ENCODE measurements around the gene DENND4B. TPM values are rescaled to one million over a fixed set of nuclear protein-coding genes. Genes with fewer than 3 reads are reported as not detected.
A peak's percentile ranks its signal among the peaks of the same experiment; 100 is the strongest.
"Not testable (repeated sequence)": the region's sequence is repeated elsewhere in the genome, so short reads cannot be mapped to it uniquely, and the experiment has no call there.

DENND4B gene
- total RNA-seq, result 13.2 and 19.9 TPM in 2 replicates
- 24.1 TPM for polyA plus RNA-seq (2012)

- DNase-seq (ENCODE audit: low read depth), result peak; percentile 84
Observed at GRCh38 chr1:153946622-153947241, at the start of gene DENND4B. Gene DENND4B (minus strand): TSS chr1:153946718. CDS start chr1:153944374, 2,344 bp downstream.

DNA sequence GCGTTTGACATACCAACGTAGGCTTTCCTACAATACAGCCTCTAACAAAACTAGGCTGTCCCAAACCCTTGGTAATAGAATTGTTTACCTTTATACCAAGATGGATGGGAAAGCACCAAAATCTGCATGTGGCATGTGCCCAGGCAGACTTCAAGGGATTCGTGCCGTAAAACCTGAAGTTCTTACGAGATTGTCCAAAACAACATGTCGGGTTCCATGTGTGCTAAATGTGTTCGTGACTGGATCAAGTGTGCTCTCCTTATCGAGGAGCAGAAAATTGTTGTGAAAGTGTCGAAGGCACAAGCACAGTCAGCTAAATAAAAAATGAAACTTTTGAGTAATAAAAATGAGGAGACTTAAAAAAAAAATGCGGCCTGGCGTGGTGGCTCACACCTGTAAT is 49.1 kb upstream of the DENND4B start:
- no peak for DNase-seq (ENCODE audit: low read depth)

GRCh38 chr1:153995202-153995601 is 48.7 kb upstream of the DENND4B start:
- DNase-seq (ENCODE audit: low read depth), result no peak

DNA sequence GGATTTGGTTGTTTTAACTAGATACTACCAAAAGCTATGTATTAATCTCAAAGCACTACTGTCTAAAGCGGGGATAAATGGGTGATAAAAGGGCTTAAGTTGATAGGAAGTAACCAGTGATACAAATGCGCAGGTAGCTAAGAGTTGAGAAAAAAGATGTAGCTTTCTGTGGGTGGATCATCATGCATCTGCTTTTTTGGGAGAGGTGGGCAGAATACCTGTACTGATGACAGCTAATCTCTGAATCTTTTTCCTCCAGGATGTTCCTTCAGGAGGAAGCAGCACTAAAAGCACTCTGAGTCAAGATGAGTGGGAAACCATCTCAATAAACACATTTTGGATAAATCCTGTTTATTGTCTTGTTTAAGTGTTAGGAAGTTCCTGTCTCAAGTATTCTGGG is 45.3 kb upstream of the DENND4B start:
- DNase-seq (ENCODE audit: low read depth), result no peak

DNA sequence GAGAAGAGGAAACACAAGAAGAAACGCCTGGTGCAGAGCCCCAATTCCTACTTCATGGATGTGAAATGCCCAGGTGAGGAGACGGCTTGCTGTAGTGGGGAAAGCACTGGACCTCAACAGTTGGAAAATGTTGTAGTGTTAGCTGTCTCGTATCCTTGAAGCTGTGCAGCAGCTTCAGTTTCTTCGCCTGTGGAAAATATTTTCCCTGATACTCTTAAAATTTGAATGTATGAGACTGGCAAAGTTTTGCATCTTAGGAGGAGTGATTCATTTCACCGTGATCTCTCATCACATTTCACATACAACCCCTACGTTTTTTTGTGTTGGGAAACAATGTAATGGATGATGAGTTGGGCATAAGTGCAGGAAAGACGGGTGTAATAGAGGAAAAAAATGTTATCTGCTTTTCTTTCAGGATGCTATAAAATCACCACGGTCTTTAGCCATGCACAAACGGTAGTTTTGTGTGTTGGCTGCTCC is 44.7 kb upstream of the DENND4B start:
- no peak for DNase-seq (ENCODE audit: low read depth)

DNA sequence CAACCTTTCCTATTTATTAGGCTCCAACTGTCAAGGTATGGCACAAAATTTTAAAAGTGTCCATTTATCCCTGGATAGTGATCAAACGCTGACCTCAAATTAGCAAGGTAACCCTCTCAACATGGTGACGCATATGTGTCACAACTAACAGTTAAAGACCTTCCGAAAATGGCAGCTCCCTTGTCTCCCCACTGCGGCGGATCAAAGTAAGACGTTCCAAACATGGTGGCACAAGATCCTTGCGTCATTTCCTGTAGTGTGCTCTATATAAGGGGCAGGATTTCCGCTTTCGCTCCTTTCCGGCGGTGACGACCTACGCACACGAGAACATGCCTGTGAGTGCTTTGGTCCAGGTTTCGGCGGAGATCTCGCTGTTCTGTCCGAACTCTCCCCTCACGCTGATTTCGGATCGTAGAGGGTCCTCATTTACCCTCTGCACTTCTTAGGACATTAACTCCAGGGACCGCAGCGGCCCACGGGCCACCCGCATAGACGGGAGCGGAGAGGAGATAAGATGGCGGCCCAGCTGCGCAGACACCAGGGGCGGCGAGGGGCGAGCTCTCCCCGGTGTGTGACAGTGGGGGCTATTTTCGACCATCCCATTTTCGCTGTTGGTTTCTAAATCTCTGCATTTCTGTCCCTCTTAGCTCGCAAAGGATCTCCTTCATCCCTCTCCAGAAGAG is 44.1 kb upstream of the DENND4B start, which contains the start of gene RPS27:
TSS of gene RPS27 (plus strand) at position 295 of the 683 bp plus-strand sequence. CDS start at position 330, 35 bp downstream.
- peak; percentile 99 for DNase-seq (ENCODE audit: low read depth)

DNA sequence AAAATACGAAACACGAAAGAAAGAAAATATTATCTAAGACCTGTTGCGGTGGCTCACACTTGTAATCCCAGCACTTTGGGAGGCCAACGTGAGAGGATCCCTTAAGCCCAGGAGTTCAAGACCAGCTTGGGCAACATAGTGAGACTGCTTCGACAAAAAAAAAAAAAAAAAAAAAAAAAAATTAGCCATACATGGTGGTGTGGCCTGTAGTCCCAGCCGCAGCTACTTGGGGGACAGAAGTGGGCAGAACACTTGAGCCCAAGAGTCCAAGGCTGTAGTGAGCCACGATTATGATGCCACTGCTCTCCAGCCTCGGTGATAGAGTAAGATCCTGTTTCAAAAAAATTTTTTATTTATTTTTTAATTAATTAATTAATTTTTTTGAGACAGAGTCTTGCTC is 41.1 kb upstream of the DENND4B start:
- no peak for DNase-seq (ENCODE audit: low read depth)

- DNase-seq (ENCODE audit: low read depth), result peak; percentile 88
Observed at GRCh38 chr1:153985941-153986761, 39.6 kb upstream of the DENND4B start, which contains the start of gene RAB13. Gene RAB13 (minus strand): TSS chr1:153986339. CDS start chr1:153986236, 103 bp downstream.

GRCh38 chr1:153985341-153985912 is 38.9 kb upstream of the DENND4B start:
- peak; percentile 36 for DNase-seq (ENCODE audit: low read depth)

DNA sequence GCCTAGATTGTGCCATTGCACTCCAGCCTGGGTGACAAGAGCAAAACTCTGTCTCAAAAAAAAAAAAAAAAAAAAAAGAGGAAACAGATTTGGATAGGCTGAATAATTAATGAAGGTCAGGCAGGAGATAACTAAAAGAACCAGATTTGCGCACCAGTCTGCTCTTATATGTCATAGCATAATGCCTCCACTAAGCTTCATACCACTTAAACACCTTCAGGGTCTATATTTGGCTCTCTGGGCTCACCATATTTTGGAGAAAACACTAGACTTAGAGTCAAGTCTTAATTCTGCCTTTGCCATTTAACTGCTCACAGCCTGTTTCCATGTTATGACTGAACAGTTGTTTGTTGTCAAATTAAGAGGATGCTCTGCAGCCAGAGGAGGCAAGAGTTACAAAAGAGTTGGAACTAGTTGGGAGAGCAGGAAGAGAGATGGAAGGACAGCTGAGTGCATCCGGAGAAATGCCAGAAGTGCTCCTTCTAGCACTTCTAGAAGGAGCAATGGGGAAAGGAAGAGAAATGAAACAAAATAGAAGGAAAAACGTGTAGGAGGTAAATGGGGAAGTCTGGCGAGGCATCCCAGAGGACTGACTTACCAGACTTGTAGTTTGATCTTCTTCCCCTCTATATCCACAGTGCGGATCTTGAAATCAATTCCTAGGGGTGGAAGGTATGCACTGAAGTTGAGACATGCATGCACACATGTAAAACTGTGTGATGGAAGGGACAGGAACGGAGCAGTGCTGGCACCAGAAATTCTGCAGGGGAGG is 37.8 kb upstream of the DENND4B start:
- DNase-seq (ENCODE audit: low read depth), result no peak

- not testable (repeated sequence) for DNase-seq (ENCODE audit: low read depth)
Observed at GRCh38 chr1:153981735-153982134, 35.2 kb upstream of the DENND4B start.

DNA sequence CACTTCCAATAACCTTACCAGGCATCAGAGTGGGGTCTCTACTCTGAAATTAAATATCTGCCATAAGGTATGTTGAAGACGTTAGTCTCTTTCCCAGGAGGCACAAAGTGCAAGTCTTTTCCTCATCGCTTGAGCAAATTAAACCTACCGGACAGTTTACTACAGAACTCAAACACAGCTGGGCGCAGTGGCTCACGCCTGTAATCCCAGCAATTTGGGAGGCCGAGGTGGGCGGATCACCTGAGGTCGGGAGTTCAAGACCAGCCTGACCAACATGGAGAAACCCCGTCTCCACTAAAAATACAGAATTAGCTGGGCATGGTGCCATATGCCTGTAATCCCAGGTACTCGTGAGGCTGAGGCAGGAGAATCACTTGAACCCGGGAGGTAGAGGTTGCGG is 32.6 kb upstream of the DENND4B start:
- DNase-seq (ENCODE audit: low read depth), result not testable (repeated sequence)

DNA sequence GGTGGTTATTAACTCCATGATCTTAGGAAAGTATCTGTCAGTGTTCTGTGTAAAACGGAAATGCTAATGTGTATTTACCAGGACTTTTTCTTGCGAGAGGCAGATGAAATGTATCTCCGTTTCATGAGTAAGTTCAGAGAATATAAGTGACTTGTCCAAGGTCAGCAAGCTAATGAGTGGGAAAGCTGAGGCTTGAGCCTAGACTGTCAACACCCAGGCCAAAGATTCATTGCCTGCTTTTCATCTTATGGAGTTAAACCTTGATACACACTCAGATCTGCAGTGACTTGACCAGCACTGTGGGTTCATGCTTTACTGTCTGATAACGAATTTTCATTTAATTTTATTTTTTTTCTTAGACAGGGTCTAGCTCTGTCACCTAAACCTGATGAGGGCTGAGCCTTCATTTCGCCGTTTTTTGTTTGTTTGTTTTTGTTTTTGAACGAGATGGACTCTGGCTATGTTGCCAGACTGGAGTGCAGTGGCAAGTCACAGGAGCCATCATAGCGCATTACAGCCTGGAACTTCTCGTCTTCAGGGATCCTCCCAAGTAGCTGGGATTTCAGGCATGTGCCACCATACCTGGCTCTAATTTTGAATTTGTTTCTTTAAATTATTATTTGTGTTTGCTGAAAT is 31.9 kb upstream of the DENND4B start:
- no peak for DNase-seq (ENCODE audit: low read depth)

DNA sequence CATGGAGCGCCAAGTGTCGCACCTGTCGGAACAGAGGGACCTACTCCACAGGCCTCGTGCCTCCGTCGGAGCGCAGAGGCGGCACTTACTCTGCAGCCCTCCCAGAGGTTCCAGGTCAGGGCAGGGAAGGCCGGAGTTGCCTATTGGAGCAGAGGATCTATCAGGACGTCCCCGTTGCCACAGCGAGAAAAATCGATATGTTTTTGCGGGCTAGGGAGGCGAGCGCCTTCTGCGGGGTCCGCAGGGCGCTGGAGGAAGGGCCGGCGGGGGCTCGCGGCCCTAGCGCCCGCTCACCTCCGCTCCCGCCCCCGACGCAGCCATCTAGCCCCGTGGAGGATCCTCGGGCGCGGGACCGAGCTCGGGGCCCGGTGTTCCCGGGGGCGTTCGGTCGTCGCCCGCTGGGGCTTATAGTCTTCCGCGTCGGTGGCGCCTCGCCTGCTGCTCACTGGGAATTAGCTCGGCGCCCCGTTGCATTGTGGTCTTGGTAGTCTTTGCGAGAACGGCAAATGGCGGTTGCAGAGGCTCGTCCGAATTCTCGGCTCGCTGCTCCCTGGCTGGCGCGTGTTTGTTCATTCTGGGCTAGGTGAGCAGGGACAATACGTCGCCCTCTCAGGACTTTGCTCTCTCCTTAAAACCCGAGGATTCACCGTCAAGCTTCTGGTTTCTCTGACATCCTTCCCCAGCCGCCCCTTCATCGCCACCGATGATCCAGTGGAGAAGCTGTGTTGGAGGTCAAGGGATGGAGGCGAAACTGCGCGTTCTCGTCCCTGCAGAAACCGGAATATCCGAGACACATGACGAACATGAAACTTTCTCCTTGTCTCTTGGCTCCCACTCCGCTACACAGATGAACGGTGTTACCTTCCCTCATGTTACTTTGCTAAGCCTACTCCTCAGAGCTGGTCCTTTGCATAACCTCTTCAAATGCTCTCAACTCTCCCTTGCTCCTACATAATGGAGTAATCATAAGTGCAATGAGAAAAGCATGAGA is 31.0 kb upstream of the DENND4B start, which contains the start of gene JTB:
TSS of gene JTB (minus strand) at position 425 of the 991 bp plus-strand sequence. CDS start at position 3, 422 bp downstream.
- peak; percentile 89 for DNase-seq (ENCODE audit: low read depth)

DNA sequence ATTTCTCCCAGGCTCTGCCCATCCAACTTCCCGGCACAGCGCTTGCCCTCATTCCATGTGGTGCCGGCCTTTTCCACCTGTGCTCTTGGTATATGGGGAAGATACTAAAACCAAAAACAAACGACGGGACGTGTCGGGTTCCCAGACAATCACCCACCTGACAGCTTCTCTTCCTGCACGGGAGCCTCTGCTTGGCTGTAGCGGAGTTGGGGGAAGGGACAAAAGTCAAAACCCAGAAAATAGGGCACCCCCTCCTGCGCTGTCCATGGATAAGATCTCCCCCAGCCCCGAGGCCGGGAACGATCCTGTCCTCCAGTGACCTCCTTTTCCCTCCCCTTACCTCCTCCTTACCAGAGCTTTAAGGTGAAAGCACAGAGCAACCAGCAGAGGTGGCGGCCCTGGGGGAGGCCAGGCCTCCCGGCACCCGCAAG is 30.3 kb upstream of the DENND4B start:
- DNase-seq (ENCODE audit: low read depth), result peak; percentile 33

DNA sequence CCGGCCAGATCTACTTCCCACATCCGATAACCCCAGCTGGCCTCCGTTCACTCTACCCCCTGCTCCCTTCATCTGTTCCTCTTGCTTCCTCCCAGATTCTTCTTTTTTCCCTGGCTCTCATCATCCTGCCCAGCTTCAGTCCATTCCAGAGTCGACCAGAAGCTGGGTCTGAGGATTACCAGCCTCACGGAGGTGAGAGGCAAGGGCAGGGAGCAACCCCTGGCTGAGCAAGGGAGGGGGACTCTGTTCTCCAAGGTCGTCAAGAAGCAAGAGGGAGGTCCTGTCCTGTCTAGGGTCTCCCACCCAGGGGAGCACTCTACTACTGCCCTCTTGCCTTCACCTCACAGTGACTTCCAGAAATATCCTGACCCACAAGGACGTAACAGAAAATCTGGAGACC is 27.0 kb upstream of the DENND4B start:
- DNase-seq (ENCODE audit: low read depth), result no peak

DNA sequence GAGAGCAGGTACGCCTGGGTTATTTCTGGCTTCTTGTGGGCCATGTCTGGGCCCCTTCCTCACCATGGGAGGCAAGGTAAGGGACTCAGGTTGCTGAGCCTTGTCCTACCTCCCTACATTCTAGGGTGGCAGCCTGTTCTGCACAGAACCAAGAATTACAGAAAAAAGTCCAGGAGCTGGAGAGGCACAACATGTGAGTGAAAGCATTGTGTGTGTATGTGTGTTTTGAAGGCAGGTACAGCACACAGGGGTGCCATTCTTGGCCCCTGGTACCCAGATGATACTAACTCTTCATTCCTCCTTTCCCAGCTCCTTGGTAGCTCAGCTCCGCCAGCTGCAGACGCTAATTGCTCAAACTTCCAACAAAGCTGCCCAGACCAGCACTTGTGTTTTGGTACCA is 26.6 kb upstream of the DENND4B start:
- DNase-seq (ENCODE audit: low read depth), result no peak

DNA sequence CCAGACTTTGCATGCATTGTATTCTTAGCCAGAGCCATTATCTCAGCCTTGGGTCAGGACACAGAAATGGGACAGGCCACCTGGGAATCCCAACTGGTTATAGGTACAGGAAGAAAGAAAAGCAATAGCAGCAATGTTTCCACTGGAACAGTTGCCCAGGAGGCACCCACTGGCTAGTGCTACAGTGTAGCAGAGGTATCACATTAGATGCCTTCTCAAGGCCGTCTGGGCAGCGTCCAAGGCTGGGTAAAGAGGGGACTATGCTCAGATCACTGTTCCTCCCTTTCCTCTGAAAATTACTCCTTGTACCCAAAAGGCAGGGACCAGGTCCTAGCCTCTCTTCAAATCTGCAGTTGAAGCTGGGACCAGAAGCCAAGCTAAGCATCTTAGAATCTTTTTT is 23.8 kb upstream of the DENND4B start:
- no peak for DNase-seq (ENCODE audit: low read depth)

DNA sequence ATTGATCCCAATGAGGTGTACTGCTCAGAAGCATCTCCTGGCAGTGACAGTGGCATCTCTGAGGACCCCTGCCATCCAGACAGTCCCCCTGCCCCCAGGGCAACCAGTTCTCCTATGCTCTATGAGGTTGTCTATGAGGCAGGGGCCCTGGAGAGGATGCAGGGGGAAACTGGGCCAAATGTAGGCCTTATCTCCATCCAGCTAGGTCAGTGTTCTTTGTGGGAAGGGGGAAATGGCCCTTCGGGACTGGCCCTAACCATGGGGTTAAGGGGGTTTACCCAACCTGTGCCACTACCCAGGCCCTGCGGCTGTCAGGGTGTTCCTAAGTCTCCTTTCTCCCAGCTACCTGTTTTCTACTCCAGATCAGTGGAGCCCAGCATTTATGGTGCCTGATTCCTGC is 22.5 kb upstream of the DENND4B start:
- DNase-seq (ENCODE audit: low read depth), result no peak
